Spleen (tissue), 11 donors: ENCODE data around the gene WWC1. TPM values are rescaled to one million over a fixed set of nuclear protein-coding genes. Genes with fewer than 3 reads are reported as not detected.

Experiments
- DNase-seq: peaks from one replicate; pipeline ENCODE4 v3.0.0-alpha.2; 2020
- H3K27ac ChIP-seq, 8 donors: fragments of 200-600 bp; sonication (generic) in 7 of 8; 1 replicate in 4 of 8; 2 replicates in 4 of 8; pipeline versions ENCODE4 v1.5.0 to v1.8.0; 2016 to 2021; ENCODE audit warnings: inconsistent platforms in 4 of 8, mild to moderate bottlenecking in 4 of 8, moderate library complexity in 1 of 8
- H3K27me3 ChIP-seq, 7 donors: fragments of 200-600 bp; sonication (generic) in 6 of 7; replicated peaks in 1 of 7; 1 replicate in 4 of 7; 2 replicates in 3 of 7; pipeline versions ENCODE4 v1.5.0 to v1.8.0; 2016 to 2021; ENCODE audit warnings: inconsistent platforms in 3 of 7, mild to moderate bottlenecking in 1 of 7
- H3K36me3 ChIP-seq, 6 donors: fragments of 200-600 bp; sonication (generic) in 5 of 6; 1 replicate in 4 of 6; 2 replicates in 2 of 6; pipeline versions ENCODE4 v1.5.0 to v1.8.0; 2016 to 2021; ENCODE audit warnings: inconsistent platforms in 2 of 6
- H3K4me1 ChIP-seq, 6 donors: fragments of 200-600 bp; sonication (generic) in 5 of 6; 1 replicate in 3 of 6; 2 replicates in 3 of 6; pipeline versions ENCODE4 v1.5.0 to v1.8.0; 2016 to 2021; ENCODE audit warnings: inconsistent platforms in 3 of 6
- H3K4me3 ChIP-seq, 8 donors: fragments of 200-600 bp; sonication (generic) in 7 of 8; 1 replicate in 4 of 8; 2 replicates in 4 of 8; pipeline versions ENCODE4 v1.5.0 to v1.8.0; 2016 to 2021; ENCODE audit warnings: inconsistent platforms in 4 of 8, mild to moderate bottlenecking in 4 of 8, moderate library complexity in 2 of 8
- H3K9me3 ChIP-seq, 8 donors: fragments of 200-600 bp; sonication (generic) in 7 of 8; 1 replicate in 4 of 8; 2 replicates in 4 of 8; pipeline versions ENCODE4 v1.5.0 to v1.8.0; 2016 to 2021; ENCODE audit warnings: inconsistent platforms in 4 of 8
- POLR2A ChIP-seq, 3 donors: fragments of 450-650 bp; IDR thresholded peaks; one replicate each; pipeline ENCODE4 v1.5.1; 2017; ENCODE audit warnings: antibody characterized with exemption in 3 of 3, mild to moderate bottlenecking in 1 of 3
- POLR2AphosphoS5 ChIP-seq, 3 donors: sonication (generic); formaldehyde crosslinking; IDR thresholded peaks; one replicate each; pipeline ENCODE4 v1.5.1; 2017; ENCODE audit warnings: antibody characterized with exemption in 3 of 3
- WGBS, 5 donors: extraction: QIAGEN DNeasy Blood & Tissue Kit in 3 of 5; methylation state at CpG; one replicate each; pipeline versions ENCODE4 v1.1.5 to v1.1.7; 2013 to 2018; 5-methylcytosine and 5-hydroxymethylcytosine counted together
- intact Hi-C: fragments of 100-400 bp; cut with DNase I; formaldehyde crosslinking; loops from one replicate; pipeline ENCODE4 v1.15.0; 2023; ENCODE audit warnings: low total_unique reads
- polyA plus RNA-seq, 3 donors: library from polyadenylated mRNA; stranded (reverse); fragments of 200-250 nt; gene quantifications; one replicate each; pipeline ENCODE4 v1.2.1, GENCODE V29; 2013
- total RNA-seq, 7 donors: library from RNA; depleted of rRNA in 3 of 7; stranded (reverse); fragments of >200 nt in 3 of 7; fragmentation: NEBNext Ultra II Directional in 4 of 7; extraction: Animal tissue kit (Norgen Biotek cat#: 25700) in 4 of 7; gene quantifications; one replicate each; pipeline versions ENCODE4 v1.1.0 to v1.2.1, GENCODE V29; 2016 to 2021
- TF ChIP-seq, protein P1 (sequence below), 11 experiments: fragments of 200-600 bp in 7 of 11; fragments of 450-650 bp in 4 of 11; sonication (generic) in 4 of 11; IDR thresholded peaks in 8 of 11; conservative IDR thresholded peaks in 3 of 11; 1 replicate in 7 of 11; 2 replicates in 4 of 11; pipeline versions ENCODE4 v1.4.0 to v1.8.0; 2016 to 2021; ENCODE audit warnings: antibody characterized with exemption in 11 of 11, inconsistent platforms in 4 of 11, mild to moderate bottlenecking in 1 of 11
- donor health status: healthy with polysubstance abuse.
- donor health status: DM: no; HTN: no; CAD: no; lungs with moderate emphysema.
- donor health status: DM: no; HTN: no; CAD: no.
- donor health status: Bipolar disorder and iron deficiency.
- donor health status: healthy.
- donor health status: DM: no; HTN: no; CAD: no.
- donor health status: DM: yes; HTN: yes; CAD: no.

The WWC1 gene
- total and polyA plus RNA-seq, 10 donors, result 0.60 to 5.4 (median 1.3) TPM

DNA sequence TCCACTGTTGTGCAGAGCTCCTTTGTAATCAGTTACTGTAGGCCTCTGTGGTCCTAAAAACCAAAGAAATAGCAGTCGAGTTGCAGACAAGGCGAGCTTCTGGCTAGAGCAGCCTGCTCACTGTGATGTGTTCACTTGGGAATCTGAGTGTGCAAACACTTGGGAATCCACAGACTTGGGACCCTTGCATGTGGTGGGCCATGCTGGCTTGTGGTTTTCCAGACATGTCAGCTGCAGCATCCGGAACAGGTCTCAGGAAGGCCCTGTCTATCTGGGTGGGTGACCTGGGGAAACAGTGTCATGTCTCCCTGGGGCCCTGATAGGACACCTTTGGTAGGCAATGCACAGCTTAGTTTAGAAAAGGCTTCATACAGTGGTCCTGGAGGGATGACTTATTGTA lies 66.4 kb downstream of the WWC1 start:
- Histone ChIP-seq H3K27me3 (no peaks in the 10 kb centered on the region), H3K27ac (no peak overlapping the region), H3K36me3 (no peaks in the 10 kb centered on the region), H3K4me3 (no peak overlapping the region), H3K9me3 (no peaks in the 10 kb centered on the region), H3K4me1 (no peaks in the 10 kb centered on the region)
- WGBS, 5 donors, result 74 to 89% (median 78%) methylated on average over 3 of the region's 3 CpGs
- intact Hi-C loops, result no loop called here
- no peak for DNase-seq
- TF ChIP-seq, protein P1, sequence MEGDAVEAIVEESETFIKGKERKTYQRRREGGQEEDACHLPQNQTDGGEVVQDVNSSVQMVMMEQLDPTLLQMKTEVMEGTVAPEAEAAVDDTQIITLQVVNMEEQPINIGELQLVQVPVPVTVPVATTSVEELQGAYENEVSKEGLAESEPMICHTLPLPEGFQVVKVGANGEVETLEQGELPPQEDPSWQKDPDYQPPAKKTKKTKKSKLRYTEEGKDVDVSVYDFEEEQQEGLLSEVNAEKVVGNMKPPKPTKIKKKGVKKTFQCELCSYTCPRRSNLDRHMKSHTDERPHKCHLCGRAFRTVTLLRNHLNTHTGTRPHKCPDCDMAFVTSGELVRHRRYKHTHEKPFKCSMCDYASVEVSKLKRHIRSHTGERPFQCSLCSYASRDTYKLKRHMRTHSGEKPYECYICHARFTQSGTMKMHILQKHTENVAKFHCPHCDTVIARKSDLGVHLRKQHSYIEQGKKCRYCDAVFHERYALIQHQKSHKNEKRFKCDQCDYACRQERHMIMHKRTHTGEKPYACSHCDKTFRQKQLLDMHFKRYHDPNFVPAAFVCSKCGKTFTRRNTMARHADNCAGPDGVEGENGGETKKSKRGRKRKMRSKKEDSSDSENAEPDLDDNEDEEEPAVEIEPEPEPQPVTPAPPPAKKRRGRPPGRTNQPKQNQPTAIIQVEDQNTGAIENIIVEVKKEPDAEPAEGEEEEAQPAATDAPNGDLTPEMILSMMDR (IDR thresholded peaks at IDR 0.05 in 8 of 11, conservative IDR thresholded peaks at IDR 0.05 in 3 of 11), result no peak

DNA sequence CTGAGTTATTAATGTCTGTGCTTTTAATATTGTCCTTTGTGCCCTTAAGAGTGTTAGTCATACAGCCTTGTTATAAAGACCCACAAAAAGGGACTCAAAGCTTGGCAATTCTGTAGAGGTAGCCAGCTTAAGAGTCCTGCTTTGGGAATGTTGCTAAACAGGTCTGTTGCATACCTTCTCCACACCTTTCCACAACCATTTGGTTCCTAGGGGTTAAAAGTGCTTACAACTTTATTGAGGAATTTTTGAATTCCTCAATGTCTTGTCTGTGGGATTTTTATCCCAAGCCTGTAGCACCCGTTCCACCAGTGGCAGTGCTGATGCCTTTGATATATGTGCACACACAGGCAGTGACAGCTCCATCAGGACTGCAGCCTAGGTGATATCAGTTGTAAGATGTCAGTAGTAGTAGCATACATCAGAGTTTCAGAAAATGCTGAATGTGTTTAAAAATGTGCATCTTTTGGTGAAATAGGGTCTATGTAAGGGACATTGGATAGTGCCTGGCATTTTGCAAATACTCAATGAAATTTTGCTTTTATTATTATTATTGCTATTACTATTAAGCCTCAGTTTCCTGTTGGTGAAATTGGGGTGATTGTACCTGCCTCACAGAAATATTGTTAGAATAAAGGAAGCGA lies 68.5 kb downstream of the WWC1 start:
- intact Hi-C loops, result no loop called here
- TF ChIP-seq, protein P1 (IDR thresholded peaks at IDR 0.05 in 8 of 11, conservative IDR thresholded peaks at IDR 0.05 in 3 of 11), result no peak
- TF ChIP-seq POLR2A (IDR thresholded peaks at IDR 0.05), result no peak
- no peak for TF ChIP-seq POLR2AphosphoS5 (IDR thresholded peaks at IDR 0.05)
- no peaks in the 10 kb centered on the region for H3K27me3 ChIP-seq
- H3K36me3 ChIP-seq, result no peaks in the 10 kb centered on the region
- H3K27ac ChIP-seq, result no peak overlapping the region
- H3K9me3 ChIP-seq, result no peaks in the 10 kb centered on the region
- no peaks in the 10 kb centered on the region for H3K4me1 ChIP-seq
- no peak overlapping the region for H3K4me3 ChIP-seq
- WGBS, 5 donors, result 66 to 84% (median 78%) methylated on average over 2 of the region's 2 CpGs
- no peak for DNase-seq

DNA sequence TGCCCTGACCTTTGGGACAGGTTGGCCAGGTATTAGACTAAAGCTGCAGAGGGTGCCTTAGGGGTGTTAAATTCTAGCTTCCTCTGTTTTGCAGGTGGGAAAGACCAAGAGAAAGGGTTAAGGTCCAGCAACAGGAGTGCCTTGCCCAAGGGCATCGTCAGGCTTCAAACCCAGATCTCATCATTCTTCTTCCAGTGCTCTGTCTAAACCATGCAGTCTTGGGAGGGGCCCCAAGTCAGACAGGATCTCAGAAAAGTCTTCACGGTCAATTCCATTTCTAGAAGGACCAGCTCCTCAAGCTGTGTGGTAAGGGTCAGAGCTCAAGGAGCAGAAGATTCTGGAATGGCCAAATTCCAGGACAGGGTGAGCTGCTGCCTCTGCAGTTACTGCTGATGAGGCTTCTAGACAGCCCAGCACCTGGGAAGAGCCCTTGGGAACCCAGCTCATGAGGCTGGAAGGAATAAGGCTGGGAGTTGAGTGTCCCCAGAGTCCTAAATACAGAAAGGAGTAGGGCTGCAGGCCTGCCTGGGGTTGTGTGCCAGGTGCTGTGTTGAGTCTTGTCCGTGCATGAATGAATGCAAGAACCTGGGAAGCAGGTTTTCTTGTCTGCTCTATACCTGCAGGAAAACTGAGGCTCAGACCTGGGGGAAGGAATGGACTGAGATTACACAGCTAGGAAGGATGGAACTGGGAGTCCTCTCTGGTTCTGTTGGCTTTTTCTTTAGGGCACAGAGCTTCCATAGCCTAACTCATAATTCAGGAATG lies 69.3 kb downstream of the WWC1 start:
- Histone ChIP-seq H3K4me1 (no peaks in the 10 kb centered on the region), H3K27me3 (no peaks in the 10 kb centered on the region), H3K27ac (no peak overlapping the region), H3K4me3 (no peak overlapping the region), H3K36me3 (no peaks in the 10 kb centered on the region), H3K9me3 (no peaks in the 10 kb centered on the region)
- WGBS, 5 donors, result 73 to 92% (median 76%) methylated on average over 3 of the region's 3 CpGs
- no peak for DNase-seq
- intact Hi-C loops, result no loop called here
- TF ChIP-seq POLR2AphosphoS5 (IDR thresholded peaks at IDR 0.05) (no peak), POLR2A (IDR thresholded peaks at IDR 0.05) (no peak)
- TF ChIP-seq, protein P1 (IDR thresholded peaks at IDR 0.05 in 8 of 11, conservative IDR thresholded peaks at IDR 0.05 in 3 of 11), result no peak

DNA sequence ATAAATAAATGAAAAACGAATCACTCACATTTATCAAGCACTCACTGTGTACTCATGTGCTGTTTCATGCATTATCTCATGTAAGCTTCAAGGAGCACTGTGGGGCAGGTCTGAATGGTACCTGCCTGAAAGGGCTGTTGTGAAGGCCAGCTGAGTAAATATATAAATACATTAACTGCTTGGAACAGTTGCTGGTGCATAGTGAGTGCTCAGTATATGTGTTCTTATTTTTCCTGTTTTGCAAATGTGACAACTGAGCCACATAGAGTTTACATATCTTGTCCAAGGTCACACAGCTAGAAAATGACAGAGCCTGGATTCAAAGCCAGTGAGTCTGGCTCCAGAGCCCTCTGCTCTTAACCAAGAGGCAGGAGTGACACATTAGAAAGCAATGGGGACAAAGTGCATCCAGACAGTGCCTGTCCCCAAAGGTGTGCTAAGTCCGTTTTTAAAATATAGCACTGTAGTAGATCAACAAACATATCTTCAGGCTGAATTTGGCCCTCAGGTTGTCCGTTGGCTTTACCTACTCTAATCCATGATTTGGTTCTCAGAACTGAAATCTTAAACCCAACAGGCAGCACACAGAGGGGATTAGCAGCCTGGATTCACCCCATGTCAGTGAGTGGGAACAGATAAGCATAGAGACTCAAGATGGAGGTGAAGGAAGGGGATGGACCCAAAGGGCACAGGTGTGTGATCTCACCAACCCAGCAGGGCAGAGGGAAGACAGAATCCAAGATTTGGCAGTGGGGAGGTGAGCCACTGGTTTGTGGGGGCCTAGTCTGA lies 70.8 kb downstream of the WWC1 start:
- Histone ChIP-seq H3K4me3 (no peak overlapping the region), H3K9me3 (no peaks in the 10 kb centered on the region), H3K27me3 (no peaks in the 10 kb centered on the region), H3K36me3 (no peaks in the 10 kb centered on the region), H3K27ac (no peak overlapping the region), H3K4me1 (no peaks in the 10 kb centered on the region)
- intact Hi-C loops, result no loop called here
- 69 to 85% (median 75%) methylated on average over 3 of the region's 3 CpGs for WGBS, 5 donors
- no peak for DNase-seq
- TF ChIP-seq, protein P1 (IDR thresholded peaks at IDR 0.05 in 8 of 11, conservative IDR thresholded peaks at IDR 0.05 in 3 of 11), result no peak
- TF ChIP-seq POLR2A (IDR thresholded peaks at IDR 0.05) (no peak), POLR2AphosphoS5 (IDR thresholded peaks at IDR 0.05) (no peak)
